ENCODE data around the gene ANKRD62. TPM values are rescaled to one million over a fixed set of nuclear protein-coding genes. Genes with fewer than 3 reads are reported as not detected.
"Not testable (repeated sequence)": the region's sequence is repeated elsewhere in the genome, so short reads cannot be mapped to it uniquely, and the experiment has no call there.

Gene ANKRD62
- total RNA-seq, 1 donor from 2014 or later, result 0.13 TPM

DNA sequence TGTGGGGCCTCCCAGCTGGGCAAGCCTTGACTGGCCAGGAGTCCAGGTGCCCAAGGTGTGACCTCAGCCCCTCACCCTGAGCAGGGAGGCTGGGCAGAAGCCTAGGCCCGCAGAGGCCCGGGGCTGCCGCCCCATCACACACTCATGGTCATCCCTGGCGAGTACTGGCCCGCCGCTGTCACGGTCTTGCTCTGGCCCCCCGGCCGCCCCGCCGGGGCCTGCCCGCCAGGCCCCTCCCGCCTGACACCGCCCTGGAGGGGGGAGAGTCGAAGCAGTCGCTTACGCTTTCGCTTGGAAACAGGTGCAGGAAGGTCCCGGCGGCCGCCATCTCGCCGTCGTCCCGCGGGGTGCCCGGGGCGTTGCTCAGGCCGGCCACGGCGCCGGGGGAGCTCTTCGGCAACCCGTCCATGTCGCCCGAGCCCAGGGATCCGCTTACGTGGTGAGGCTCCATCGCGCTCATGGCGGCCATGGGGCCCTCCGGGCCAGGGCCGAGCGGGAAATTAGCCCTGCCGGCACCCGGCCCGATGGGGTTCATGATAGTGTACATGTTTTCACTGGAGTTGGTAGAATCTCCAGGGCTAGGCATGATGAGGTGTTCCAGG is 26.6 kb upstream of the ANKRD62 start:
- Mint-ChIP-seq H3K4me1 (ENCODE audit: unreplicated experiment) (no peaks in the 10 kb centered on the region), H3K9me3 (ENCODE audit: unreplicated experiment) (no peaks in the 10 kb centered on the region), H3K27ac (ENCODE audit: unreplicated experiment) (no peak overlapping the region), H3K36me3 (ENCODE audit: low read depth, unreplicated experiment) (peaks cover 7% of the 10 kb centered on the region), H3K4me3 (ENCODE audit: unreplicated experiment) (no peak overlapping the region), H3K27me3 (ENCODE audit: unreplicated experiment) (peaks cover 3% of the 10 kb centered on the region)
- DNase-seq (ENCODE audit: low spot score), result no peak
- TF ChIP-seq, protein P1, sequence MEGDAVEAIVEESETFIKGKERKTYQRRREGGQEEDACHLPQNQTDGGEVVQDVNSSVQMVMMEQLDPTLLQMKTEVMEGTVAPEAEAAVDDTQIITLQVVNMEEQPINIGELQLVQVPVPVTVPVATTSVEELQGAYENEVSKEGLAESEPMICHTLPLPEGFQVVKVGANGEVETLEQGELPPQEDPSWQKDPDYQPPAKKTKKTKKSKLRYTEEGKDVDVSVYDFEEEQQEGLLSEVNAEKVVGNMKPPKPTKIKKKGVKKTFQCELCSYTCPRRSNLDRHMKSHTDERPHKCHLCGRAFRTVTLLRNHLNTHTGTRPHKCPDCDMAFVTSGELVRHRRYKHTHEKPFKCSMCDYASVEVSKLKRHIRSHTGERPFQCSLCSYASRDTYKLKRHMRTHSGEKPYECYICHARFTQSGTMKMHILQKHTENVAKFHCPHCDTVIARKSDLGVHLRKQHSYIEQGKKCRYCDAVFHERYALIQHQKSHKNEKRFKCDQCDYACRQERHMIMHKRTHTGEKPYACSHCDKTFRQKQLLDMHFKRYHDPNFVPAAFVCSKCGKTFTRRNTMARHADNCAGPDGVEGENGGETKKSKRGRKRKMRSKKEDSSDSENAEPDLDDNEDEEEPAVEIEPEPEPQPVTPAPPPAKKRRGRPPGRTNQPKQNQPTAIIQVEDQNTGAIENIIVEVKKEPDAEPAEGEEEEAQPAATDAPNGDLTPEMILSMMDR (IDR thresholded peaks at IDR 0.05; ENCODE audit: unreplicated experiment), result no peak

DNA sequence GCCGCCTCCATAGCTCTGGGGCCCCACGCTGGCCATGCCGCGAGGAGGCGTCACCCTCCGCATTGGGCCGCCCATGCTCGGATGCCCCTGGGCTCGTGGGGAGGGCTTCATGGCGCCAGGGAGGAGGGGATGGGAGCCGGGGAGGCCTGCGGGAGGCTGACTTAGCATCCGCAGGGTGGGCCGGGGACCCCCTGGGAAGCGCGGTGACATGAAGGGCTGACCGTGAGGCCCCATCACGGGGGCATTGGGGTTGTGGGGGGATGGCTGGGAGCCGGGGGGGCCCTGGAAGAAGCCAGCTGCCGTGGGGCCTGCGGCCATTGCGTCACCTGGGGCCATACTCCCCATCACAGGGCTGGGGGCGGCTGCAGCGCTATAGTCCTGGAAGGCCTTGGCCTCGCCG is 26.0 kb upstream of the ANKRD62 start:
- TF ChIP-seq, protein P1 (IDR thresholded peaks at IDR 0.05; ENCODE audit: unreplicated experiment), result no peak
- peaks cover 5% of the 10 kb centered on the region for H3K36me3 Mint-ChIP-seq (ENCODE audit: low read depth, unreplicated experiment)
- no peak overlapping the region for H3K27ac Mint-ChIP-seq (ENCODE audit: unreplicated experiment)
- no peaks in the 10 kb centered on the region for H3K9me3 Mint-ChIP-seq (ENCODE audit: unreplicated experiment)
- DNase-seq (ENCODE audit: low spot score), result no peak
- no peaks in the 10 kb centered on the region for H3K4me1 Mint-ChIP-seq (ENCODE audit: unreplicated experiment)
- H3K27me3 Mint-ChIP-seq (ENCODE audit: unreplicated experiment), result peaks cover 3% of the 10 kb centered on the region
- no peak overlapping the region for H3K4me3 Mint-ChIP-seq (ENCODE audit: unreplicated experiment)

DNA sequence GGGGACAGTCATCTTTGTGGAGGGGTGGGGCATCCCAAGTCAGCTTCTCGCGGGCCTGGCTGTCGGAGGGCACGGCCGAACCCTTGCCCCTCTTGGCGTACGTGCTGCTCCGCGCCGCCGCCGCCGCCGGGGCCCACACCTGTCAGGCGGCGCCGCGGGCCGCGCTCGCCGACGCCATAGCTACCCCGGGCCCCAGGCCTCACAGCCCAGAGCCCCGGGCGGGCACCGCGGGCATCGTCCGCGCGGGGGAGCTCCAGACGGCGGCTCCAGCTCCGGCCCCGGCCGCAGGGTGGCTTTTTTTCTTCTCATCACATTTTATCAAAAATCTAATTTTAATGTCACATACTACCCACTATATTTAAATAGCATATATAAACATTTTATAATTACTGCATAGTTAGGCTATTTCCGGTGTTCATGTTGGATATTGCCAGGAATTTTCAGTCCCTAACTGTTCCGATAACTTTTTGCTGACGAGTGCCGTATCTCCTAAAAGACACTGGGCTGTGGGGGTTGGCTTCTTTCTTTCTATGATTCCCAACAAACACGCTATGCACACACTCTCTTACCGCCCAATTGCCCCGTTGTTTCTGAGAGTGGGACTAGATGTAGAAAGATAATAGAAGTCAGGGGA is 25.2 kb upstream of the ANKRD62 start:
- not testable (repeated sequence) for H3K9me3 Mint-ChIP-seq (ENCODE audit: unreplicated experiment); H3K27ac Mint-ChIP-seq (ENCODE audit: unreplicated experiment); H3K4me1 Mint-ChIP-seq (ENCODE audit: unreplicated experiment)

DNA sequence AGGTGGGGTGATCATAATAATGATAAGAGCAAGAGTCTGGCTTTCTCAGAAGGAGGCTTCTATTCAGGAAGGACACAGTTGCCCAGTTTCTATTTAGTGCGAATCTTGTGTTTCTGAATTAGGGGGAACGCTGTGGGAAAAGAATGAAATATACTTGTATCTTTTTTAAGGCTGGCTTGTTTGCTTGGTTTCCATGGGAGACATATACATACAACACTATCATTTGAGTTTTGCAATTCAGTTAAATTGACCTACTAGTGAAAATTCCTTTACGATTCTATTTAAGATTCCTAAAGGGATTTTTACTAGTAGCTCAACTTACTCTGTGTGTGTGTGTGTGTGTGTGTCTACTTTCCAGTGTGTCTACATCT is 24.7 kb upstream of the ANKRD62 start:
- TF ChIP-seq, protein P1 (IDR thresholded peaks at IDR 0.05; ENCODE audit: unreplicated experiment), result no peak
- no peaks in the 10 kb centered on the region for H3K9me3 Mint-ChIP-seq (ENCODE audit: unreplicated experiment)
- H3K4me1 Mint-ChIP-seq (ENCODE audit: unreplicated experiment), result no peaks in the 10 kb centered on the region
- H3K36me3 Mint-ChIP-seq (ENCODE audit: low read depth, unreplicated experiment), result no peaks in the 10 kb centered on the region
- H3K27me3 Mint-ChIP-seq (ENCODE audit: unreplicated experiment), result peaks cover 1% of the 10 kb centered on the region
- no peak overlapping the region for H3K4me3 Mint-ChIP-seq (ENCODE audit: unreplicated experiment)
- DNase-seq (ENCODE audit: low spot score), result no peak
- no peak overlapping the region for H3K27ac Mint-ChIP-seq (ENCODE audit: unreplicated experiment)

More for the DNA sequence above, 25.2 kb upstream of the ANKRD62 start:
- H3K27me3 Mint-ChIP-seq (ENCODE audit: unreplicated experiment); H3K4me3 Mint-ChIP-seq (ENCODE audit: unreplicated experiment); DNase-seq (ENCODE audit: low spot score); H3K36me3 Mint-ChIP-seq (ENCODE audit: low read depth, unreplicated experiment): not testable (repeated sequence)

DNA sequence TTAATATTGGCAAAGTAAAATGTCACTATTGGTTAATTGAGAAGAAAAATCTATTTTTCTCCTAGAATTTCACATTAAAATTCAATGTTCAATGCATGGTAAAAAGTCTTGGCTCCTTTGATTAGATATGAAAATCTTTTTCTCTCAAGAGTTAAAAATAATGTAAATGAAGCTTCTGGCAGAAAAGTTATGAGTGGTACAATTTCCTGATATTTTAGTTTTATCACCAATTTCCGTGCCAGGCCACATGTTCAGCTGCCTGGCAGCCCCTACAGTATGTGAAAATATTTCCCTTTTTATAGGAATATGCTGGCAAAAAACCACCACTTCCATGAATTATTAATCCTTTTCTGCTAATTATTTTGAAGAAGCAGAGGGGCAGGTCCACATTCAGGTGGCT is 22.6 kb upstream of the ANKRD62 start:
- H3K27ac Mint-ChIP-seq (ENCODE audit: unreplicated experiment); H3K9me3 Mint-ChIP-seq (ENCODE audit: unreplicated experiment); H3K36me3 Mint-ChIP-seq (ENCODE audit: low read depth, unreplicated experiment); H3K27me3 Mint-ChIP-seq (ENCODE audit: unreplicated experiment); DNase-seq (ENCODE audit: low spot score); H3K4me3 Mint-ChIP-seq (ENCODE audit: unreplicated experiment); H3K4me1 Mint-ChIP-seq (ENCODE audit: unreplicated experiment): not testable (repeated sequence)

DNA sequence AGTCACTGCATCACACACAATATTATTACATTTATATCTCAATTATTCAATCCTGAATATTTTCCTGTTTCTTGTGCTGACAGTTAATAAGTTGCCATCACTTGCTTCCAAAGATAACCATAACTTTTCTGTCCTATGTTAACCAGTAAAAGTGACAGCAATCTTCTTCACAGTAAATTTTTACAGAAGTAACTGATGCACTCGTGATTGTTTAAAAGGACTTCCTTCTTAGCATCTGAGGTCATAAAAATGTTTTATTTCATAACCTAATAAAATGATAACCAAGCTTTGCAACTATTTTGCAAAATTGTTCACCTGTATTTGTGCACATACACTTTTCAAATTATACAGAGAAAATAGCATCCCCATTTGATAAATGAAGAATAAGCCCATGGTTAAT is 20.6 kb upstream of the ANKRD62 start:
- Mint-ChIP-seq H3K27ac (ENCODE audit: unreplicated experiment) (no peak overlapping the region), H3K9me3 (ENCODE audit: unreplicated experiment) (no peaks in the 10 kb centered on the region), H3K36me3 (ENCODE audit: low read depth, unreplicated experiment) (no peaks in the 10 kb centered on the region), H3K4me1 (ENCODE audit: unreplicated experiment) (no peaks in the 10 kb centered on the region), H3K27me3 (ENCODE audit: unreplicated experiment) (peaks cover 1% of the 10 kb centered on the region), H3K4me3 (ENCODE audit: unreplicated experiment) (no peak overlapping the region)
- TF ChIP-seq, protein P1 (IDR thresholded peaks at IDR 0.05; ENCODE audit: unreplicated experiment), result no peak
- no peak for DNase-seq (ENCODE audit: low spot score)
